Mesodermal cell (in vitro differentiated cells): ENCODE measurements around the gene KLF9. TPM values are rescaled to one million over a fixed set of nuclear protein-coding genes. Genes with fewer than 3 reads are reported as not detected.

Experiments
- H3K27ac ChIP-seq: 2 replicates; pipeline ENCODE4 v1.7.0; 2013; ENCODE audit warnings: mild to moderate bottlenecking, low read depth, low read length, moderate library complexity; ENCODE audit not compliant: severe bottlenecking
- H3K36me3 ChIP-seq: 2 replicates; pipeline ENCODE4 v1.7.1; 2013; ENCODE audit warnings: mild to moderate bottlenecking, low read length, moderate library complexity; ENCODE audit not compliant: control insufficient read depth, insufficient read depth
- H3K4me1 ChIP-seq: one replicate; pipeline ENCODE4 v1.7.1; 2013; ENCODE audit warnings: mild to moderate bottlenecking, low read length; ENCODE audit not compliant: insufficient read depth, control insufficient read depth, poor library complexity, severe bottlenecking
- H3K4me3 ChIP-seq: 2 replicates; pipeline ENCODE4 v1.7.0; 2013; ENCODE audit warnings: low read length, control low read depth, mild to moderate bottlenecking; ENCODE audit not compliant: insufficient read depth, poor library complexity, severe bottlenecking; ENCODE audit errors: extremely low read depth
- H3K9me3 ChIP-seq: 2 replicates; pipeline ENCODE4 v1.7.1; 2013; ENCODE audit warnings: mild to moderate bottlenecking, low read length, moderate library complexity; ENCODE audit not compliant: control insufficient read depth
- WGBS, 2 experiments: methylation state at CpG; one replicate each; pipeline ENCODE4 v1.1.5; 2013; ENCODE audit warnings: missing lambda C conversion rate in 2 of 2; ENCODE audit not compliant: insufficient coverage in 2 of 2; 5-methylcytosine and 5-hydroxymethylcytosine counted together
- polyA plus RNA-seq, 2 experiments: library from polyadenylated mRNA; stranded (reverse); fragments of 50-300 nt; gene quantifications; one replicate each; pipeline ENCODE4 v1.2.3, GENCODE V29; 2013

The KLF9 gene
- polyA plus RNA-seq (2013, experiment 1 of 2), result 1.7 TPM
- 1.6 TPM for polyA plus RNA-seq (2013, experiment 2 of 2)

GRCh38 chr9:70413799-70414775 lies at the start of gene KLF9:
TSS of gene KLF9 (minus strand) at chr9:70414657. CDS start at chr9:70413363, 1,294 bp downstream.
- WGBS, 2 experiments, result 0 to 2% methylated on average over 29 to 33 of the region's 48 CpGs
- peaks cover 8% of the 10 kb centered on the region for H3K4me1 ChIP-seq
- peak within 1 kb of the TSS; percentile 51 for H3K4me3 ChIP-seq
- H3K9me3 ChIP-seq, result no peaks in the 10 kb centered on the region
- peak within 1 kb of the TSS; percentile 91 for H3K27ac ChIP-seq
- no peaks in the 10 kb centered on the region for H3K36me3 ChIP-seq

- Histone ChIP-seq H3K4me3 (no peak overlapping the region), H3K36me3 (no peaks in the 10 kb centered on the region), H3K4me1 (peaks cover 8% of the 10 kb centered on the region), H3K9me3 (no peaks in the 10 kb centered on the region), H3K27ac (no peak overlapping the region)
- 56 to 83% methylated on average over 1 of the region's 2 CpGs for WGBS, 2 experiments
Measured at GRCh38 chr9:70463877-70464276, 49.4 kb upstream of the KLF9 start.

- no peak overlapping the region for H3K27ac ChIP-seq
- no peak overlapping the region for H3K4me3 ChIP-seq
- no peaks in the 10 kb centered on the region for H3K9me3 ChIP-seq
- peaks cover 8% of the 10 kb centered on the region for H3K4me1 ChIP-seq
- H3K36me3 ChIP-seq, result no peaks in the 10 kb centered on the region
Measured at GRCh38 chr9:70462300-70462699, 47.8 kb upstream of the KLF9 start.

- Histone ChIP-seq H3K4me3 (no peak overlapping the region), H3K27ac (no peak overlapping the region), H3K9me3 (no peaks in the 10 kb centered on the region), H3K36me3 (no peaks in the 10 kb centered on the region), H3K4me1 (no peaks in the 10 kb centered on the region)
Measured at GRCh38 chr9:70457235-70457634, 42.8 kb upstream of the KLF9 start.

GRCh38 chr9:70455993-70456704 lies 41.7 kb upstream of the KLF9 start:
- no peaks in the 10 kb centered on the region for H3K4me1 ChIP-seq
- H3K27ac ChIP-seq, result no peak overlapping the region
- no peaks in the 10 kb centered on the region for H3K36me3 ChIP-seq
- H3K4me3 ChIP-seq, result no peak overlapping the region
- no peaks in the 10 kb centered on the region for H3K9me3 ChIP-seq
- 92 to 93% methylated on average over 5 of the region's 7 CpGs for WGBS, 2 experiments

- H3K36me3 ChIP-seq, result no peaks in the 10 kb centered on the region
- WGBS, 2 experiments, result 93 to 100% methylated on average over 3 of the region's 3 CpGs
Measured at GRCh38 chr9:70452365-70452764, 37.9 kb upstream of the KLF9 start.

GRCh38 chr9:70451765-70452164 lies 37.3 kb upstream of the KLF9 start:
- H3K4me1 ChIP-seq, result no peaks in the 10 kb centered on the region
- 94 to 95% methylated on average over 4 to 5 of the region's 5 CpGs for WGBS, 2 experiments
- H3K27ac ChIP-seq, result no peak overlapping the region
- H3K9me3 ChIP-seq, result no peaks in the 10 kb centered on the region
- H3K36me3 ChIP-seq, result no peaks in the 10 kb centered on the region
- H3K4me3 ChIP-seq, result no peak overlapping the region

More at GRCh38 chr9:70452365-70452764, 37.9 kb upstream of the KLF9 start:
- Histone ChIP-seq H3K27ac (no peak overlapping the region), H3K9me3 (no peaks in the 10 kb centered on the region), H3K4me1 (no peaks in the 10 kb centered on the region), H3K4me3 (no peak overlapping the region)

- 80 to 81% methylated on average over 1 to 3 of the region's 5 CpGs for WGBS, 2 experiments
- Histone ChIP-seq H3K9me3 (no peaks in the 10 kb centered on the region), H3K27ac (no peak overlapping the region), H3K4me1 (no peaks in the 10 kb centered on the region), H3K4me3 (no peak overlapping the region), H3K36me3 (no peaks in the 10 kb centered on the region)
Measured at GRCh38 chr9:70450738-70451137, 36.3 kb upstream of the KLF9 start.

GRCh38 chr9:70449461-70449860 lies 35.0 kb upstream of the KLF9 start:
- H3K9me3 ChIP-seq, result no peaks in the 10 kb centered on the region
- no peak overlapping the region for H3K27ac ChIP-seq
- no peaks in the 10 kb centered on the region for H3K36me3 ChIP-seq
- WGBS, 2 experiments, result 89 to 100% methylated on average over 2 of the region's 2 CpGs
- H3K4me3 ChIP-seq, result no peak overlapping the region
- no peaks in the 10 kb centered on the region for H3K4me1 ChIP-seq

- Histone ChIP-seq H3K36me3 (no peaks in the 10 kb centered on the region), H3K4me3 (no peak overlapping the region), H3K4me1 (no peaks in the 10 kb centered on the region), H3K9me3 (no peaks in the 10 kb centered on the region), H3K27ac (no peak overlapping the region)
- 100% methylated on average over 1 of the region's 1 CpG for WGBS, 2 experiments
Measured at GRCh38 chr9:70448919-70449318, 34.5 kb upstream of the KLF9 start.

- no peaks in the 10 kb centered on the region for H3K4me1 ChIP-seq
- H3K4me3 ChIP-seq, result no peak overlapping the region
- H3K36me3 ChIP-seq, result no peaks in the 10 kb centered on the region
- no peaks in the 10 kb centered on the region for H3K9me3 ChIP-seq
- no peak overlapping the region for H3K27ac ChIP-seq
- no CpG with 5 or more reads among the region's 1 CpG for WGBS, 2 experiments
Measured at GRCh38 chr9:70444904-70445303, 30.4 kb upstream of the KLF9 start.
